GM19239 (cell line): Measurements from ENCODE around the gene RPS6KA1.
A peak's percentile ranks its signal among the peaks of the same experiment; 100 is the strongest.

Experiments used
- DNase-seq: peaks from one replicate; pipeline ENCODE4 v3.0.0; 2011; ENCODE audit warnings: low spot score; ENCODE audit not compliant: insufficient read length
- FAIRE-seq: peaks from 2 replicates; lab custom pipeline; 2011; peaks lifted over from hg19 to GRCh38; lab: Jason Lieb, UNC

RPS6KA1 gene

DNA sequence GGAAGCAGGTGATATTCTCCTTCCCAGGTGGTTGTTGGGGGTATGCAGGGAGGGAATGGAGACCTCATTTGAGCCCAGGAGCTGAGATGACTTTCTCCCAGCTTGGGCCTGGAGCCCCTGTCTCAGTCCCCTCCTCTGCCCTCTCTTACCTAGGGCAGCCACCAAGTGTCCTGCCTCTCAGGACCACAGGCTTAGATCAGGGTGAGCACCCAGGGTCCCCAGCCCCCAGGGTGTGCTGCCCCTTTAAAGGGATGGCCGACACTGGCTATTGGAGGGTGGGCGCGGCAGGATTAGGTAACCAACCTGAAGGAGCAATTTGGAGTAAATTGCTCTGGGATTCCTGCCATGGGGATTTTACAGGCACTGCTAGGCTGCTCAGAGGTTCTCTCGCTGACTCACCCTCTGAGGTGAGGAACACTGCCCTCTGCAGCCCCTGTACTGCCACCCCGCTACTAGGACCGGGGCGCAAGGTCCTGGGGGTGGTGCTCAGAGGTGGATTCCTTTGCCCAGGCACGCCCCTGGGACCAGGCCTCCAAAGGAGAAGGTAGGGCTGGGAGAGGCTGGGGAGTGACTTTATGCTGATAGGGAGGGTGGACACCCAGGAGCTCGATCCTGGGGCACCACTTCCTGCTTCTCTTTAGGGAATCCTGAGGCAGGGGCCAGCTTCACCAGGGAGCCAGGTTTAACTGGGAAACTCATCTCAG, 1.5 kb downstream of the RPS6KA1 start:
- DNase-seq, result no peak
- FAIRE-seq, result no peak

DNA sequence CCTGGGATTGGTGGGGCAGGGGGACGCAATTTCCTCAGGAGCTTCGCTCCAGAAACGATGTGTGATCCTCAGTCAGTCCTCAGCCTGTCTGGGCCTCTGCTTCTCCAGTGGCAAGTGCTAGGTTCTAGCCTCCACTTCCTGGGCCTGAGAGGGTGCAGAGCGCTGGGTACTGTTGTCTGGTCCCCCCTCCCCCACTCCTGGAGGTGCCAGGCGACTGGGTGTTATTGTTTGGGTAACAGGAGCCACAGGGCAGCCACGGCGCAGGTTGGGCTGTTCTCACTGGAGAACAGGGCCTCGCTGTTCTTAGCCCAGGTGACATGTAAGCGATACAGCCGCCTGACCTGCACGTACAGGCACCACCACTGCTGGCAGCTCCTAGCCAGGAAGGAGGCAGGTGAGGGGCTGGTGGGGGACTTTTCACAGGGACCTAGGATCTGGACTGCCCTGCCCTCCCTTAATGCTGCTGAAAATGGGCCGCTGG, 2.1 kb downstream of the RPS6KA1 start:
- FAIRE-seq, result no peak
- DNase-seq, result no peak

DNA sequence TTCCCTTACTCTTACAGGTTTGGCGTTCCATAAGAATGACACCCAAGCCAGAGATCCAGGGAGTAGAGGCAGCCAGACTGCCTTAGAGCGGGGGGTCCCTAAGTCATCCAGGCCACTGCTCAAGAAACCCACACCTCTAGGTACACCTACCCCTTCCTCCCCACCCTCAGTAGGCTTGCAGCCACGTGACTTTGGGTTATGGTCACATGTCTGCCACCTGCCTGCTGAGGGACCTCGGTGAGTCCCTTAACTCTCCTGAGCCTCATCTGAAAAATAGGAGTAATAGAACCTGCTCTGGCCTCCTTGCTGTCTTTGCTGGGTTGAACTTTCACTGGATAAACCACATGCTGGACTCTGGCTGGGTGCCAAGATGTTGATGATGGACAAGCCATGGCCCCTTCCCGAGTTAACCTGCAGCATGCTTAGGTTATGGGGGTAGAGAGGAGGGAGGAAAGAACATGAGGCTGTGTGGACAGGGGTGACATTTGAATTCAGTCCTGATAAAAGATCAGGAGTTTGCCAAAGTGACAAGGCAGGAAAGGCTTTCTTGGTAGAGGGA, 4.5 kb downstream of the RPS6KA1 start:
- DNase-seq (no peak), FAIRE-seq (no peak)

DNA sequence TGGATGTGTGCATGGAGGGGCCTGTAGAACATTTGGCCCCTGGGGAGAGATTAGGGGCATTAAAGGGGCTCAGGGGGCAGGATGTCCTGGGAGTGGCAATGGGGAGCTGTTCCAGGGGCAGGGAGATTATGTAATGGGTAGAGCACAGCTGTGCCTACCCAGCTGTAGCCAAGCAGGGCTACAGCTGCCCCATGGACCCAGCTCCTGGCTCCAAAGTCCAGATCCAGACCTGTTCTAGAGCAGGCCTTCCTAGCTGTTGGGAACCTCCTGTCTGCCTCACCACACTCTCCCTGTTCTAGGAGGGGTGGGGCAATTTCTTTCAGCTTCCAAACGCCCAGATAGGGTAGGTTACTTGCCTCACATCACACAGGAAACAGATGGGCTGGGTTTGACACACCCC, 5.6 kb downstream of the RPS6KA1 start:
- DNase-seq (no peak), FAIRE-seq (no peak)

DNA sequence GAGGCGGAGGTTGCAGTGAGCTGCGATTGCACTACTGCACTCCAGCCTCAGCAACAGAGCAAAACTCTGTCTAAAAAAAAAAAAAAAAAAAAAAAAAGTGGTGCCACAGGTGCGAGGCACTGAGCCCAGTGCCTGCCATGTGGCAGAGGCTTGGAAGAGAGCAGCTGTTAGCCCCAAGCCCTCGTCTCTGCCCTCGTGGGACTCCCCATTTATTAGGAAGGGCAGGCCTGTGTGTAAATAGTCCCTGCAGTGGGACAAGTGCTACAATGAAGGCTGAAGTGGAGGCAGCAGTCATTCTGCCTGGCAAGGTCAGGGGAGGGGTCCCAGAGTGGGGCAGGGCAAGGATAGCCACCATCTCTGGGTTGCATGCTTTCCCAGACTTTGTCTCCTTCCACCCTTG, 6.5 kb downstream of the RPS6KA1 start:
- DNase-seq, result no peak
- FAIRE-seq, result no peak

DNA sequence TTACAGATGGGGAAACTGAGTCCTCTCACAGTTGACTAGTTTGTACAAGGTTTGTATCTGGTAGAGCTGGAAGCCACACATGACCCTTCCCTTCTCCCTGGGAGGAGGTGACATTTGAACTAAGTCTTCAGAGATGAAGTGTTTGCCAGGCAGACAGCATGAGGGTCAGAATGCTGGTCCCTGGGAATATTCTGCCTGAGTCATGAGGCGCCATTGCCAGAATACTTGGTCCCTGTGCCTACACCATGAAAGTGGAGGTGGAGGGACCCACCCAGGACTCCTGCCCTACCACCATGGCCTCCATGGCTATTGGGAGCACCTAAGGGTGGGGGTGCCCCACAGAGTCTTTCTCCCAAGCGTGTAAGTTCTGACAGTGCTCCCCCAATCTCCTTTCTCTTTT, 7.0 kb downstream of the RPS6KA1 start:
- DNase-seq (no peak), FAIRE-seq (no peak)

DNA sequence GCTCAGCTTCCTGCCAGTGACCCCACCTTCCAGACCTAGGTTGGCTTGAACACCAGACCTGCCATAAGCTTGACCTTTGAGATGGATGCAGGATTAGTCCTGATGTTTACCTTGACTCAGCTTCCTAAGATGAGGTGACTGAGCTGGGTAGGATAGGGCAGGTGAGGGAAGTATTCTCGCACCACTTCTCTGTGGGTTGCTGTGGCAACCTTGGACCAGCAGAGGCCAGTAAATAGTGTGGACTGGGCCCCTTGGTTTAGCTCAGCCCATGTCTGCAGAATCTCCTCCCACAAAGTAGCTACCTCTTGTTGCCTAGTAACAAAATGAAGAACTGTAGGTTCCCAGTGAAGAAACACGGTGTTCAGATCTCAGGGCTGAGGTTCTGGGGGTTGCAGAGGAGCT, 8.4 kb downstream of the RPS6KA1 start:
- FAIRE-seq (peak; percentile 21), DNase-seq (no peak)

DNA sequence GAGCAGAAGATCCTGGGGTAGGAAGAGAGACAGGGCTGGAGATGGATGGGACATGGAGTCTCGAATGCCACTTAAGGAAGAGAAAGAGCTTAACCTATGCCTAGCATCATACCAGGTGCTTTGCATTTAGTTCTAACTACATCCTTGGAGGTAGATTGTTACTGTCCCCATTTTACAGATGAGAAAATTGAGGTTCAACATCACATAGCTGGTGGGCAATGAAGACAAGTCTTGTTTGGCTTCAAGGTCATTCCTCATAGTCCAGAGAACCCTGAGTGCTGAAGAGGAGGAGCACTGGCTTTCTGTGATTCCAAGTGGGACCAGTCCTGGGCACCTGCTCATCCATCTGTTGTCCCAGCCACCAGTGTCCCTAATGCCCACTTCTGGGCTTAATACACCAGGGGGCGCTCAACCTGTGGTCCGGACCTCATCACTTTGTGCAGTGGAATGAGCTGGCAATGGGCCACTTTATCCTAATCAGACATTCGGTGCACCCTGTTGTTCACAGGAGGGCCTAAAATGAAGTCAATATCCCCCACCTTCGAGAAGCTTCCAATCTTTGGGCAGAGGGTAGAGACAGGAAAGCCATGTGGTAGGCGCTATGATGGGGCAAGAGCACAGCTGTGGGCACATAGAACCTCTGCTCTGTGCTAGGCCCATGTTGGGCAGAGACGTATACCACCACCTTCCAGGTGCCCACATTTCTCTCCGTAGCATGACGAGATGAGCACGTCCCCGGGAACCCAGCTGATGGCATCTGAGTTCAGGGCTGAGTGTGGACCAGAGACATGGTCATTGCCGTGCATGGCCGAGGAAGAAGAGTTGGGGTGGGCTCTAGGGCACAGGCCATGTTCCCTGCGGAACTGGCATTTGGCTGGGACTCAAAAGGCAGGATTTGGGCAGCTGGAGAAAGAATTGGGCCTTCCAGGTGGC, 9.2 kb downstream of the RPS6KA1 start:
- DNase-seq (no peak), FAIRE-seq (no peak)

DNA sequence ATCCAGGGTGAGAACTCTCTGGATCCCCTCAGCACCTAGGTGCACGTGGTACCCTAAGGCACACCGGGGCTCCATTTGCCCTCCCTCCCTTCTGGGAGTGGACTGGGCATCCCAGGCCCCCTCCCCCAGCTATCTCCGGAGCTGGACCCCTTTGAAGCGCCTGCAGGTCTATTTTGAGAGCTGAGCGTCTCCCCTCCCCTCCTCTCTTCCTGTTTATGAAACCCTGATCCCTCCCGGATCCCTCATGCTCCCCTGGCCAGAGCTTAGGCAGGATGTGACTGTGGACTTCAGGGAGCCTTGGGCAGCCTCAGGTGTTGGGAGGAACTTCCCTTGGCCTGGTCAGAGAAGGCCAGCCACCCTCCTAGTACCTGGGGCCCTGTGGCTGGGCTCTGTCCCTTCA, 10.2 kb downstream of the RPS6KA1 start:
- FAIRE-seq (no peak), DNase-seq (no peak)

DNA sequence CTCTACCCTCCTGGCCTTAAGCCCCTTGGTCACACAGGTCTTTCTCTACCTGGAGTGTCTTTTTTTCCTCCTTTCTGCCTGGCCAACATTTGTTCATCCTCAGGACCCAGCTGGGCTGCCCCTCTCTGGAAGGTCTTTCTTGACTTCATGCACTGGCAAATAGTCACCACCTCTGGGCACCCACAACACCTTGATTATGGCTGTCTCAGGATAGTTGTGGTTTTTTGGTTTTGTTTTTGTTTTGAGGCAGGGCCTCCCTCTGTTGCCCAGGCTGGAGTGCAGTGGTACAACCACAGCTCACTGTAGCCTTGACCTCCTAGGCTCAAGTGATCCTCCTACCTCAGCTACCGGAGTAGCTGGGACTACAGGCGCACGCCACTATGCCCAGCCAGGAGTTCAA, 10.8 kb downstream of the RPS6KA1 start:
- no peak for DNase-seq
- no peak for FAIRE-seq

DNA sequence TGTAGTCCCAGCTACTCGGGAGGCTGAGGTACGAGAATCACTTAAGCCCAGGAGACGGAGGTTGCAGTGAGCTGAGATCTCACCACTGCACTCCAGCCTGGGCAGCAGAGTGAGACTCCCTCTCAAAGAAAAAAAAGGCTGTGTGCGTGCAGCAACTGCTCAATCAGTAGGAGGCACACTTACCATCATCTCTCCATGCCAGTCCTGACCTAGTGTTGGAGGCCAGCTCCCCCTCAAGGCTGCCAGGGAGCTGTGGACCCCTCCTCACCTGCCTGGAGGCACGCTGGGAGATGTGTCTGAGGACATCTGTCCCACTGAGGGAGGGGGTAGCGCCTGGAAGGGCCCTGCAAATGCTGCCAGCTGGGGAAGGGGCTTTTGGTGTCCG, 11.9 kb downstream of the RPS6KA1 start:
- no peak for FAIRE-seq
- DNase-seq, result no peak

DNA sequence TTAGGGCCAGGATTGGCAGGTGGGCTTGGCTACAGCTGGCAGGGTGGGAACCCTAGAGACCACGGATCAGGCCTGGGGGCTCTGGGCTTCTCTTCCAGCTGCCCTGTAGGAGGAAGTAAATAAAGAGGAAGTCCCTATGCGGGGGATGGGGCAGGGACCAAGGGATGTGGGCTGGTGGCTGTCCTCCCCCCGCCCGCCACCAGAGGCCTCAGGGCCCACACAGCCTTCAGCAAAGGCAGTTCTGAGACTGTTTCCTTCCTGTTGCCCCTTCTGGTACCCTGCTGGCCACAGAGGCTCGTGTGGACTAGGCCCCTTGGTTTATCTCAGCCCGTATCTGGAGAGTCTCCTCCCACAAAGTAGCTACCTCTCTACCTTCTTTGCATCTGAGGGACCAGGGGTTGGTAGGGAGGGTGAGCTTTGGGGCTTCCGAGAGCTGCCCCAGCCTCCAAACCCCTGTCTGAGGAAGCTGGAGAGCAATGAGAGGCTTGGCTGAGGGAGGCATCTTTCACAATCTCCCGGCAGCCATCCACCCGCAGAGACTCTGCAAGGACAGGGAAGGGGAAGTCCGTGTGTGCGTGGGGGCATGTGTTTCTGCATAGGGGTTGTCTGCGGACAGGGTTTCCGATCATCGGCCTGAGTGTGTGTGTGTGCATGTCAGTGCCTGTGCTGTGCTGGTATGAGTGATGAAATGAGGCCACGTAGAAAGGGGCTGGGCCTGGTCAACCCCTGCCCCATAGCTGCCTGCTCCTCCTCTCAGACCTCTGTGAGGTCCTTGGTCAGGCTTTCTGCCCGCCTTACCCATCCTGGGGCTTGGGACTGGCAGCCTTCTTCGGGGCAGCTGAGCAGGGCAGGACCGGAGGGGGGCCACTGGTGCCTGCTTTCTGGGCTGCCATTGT, 12.5 kb downstream of the RPS6KA1 start:
- DNase-seq (peak; percentile 75), FAIRE-seq (peak; percentile 100)

DNA sequence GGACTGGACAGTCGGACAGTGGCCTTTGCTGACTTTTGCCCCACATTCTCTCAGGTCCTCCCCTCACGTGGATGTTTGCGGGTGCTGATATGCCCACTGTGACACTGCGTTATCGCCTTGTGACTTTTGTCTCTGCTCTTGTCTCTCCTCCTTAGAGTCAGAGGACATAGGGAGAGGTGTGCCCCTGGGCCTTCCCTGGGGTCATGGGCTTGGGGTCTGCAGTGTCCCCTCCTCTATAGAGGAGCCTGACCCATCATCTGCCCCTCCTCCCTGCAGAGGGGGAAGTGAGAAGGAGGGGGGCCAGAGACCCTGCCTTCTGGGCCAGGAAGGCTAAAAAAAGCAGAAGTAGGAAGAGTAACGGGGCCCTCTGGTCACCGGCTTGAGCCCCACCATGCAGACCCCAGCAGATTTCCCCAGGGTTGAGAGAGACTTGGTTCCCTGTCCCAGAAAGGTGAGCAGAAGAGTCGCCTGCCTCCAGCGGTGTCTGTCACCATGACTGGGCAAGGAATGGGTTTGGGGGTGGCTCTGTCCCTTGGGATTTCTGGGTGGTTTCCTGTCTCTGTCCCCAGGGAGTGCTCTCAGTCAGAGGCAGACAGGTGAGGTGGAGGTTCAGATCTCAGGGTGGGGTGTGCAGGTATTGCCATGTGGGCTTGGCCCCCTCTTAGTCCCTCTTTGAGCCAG, 13.3 kb downstream of the RPS6KA1 start:
- DNase-seq (no peak), FAIRE-seq (peak; percentile 88)

DNA sequence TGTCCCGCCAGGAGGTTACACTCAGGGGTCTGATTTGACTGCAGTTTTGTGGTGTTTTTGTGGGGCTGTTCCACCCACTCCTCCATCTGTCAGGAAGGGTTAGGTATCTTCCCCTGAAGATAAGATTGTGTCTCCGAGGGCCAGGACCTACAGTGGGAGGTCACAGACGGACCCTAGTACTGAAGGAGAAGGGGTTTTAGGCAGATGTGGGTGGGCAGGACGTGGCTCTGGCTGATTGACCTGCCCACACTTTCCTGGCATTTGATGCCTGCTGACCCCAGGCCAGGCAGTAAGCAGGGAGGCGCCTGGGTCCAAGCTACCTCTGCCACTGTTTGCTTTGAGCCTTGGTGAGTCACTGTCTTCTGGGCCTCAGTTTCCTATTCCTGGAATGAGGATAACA, 13.9 kb downstream of the RPS6KA1 start:
- DNase-seq (no peak), FAIRE-seq (no peak)

DNA sequence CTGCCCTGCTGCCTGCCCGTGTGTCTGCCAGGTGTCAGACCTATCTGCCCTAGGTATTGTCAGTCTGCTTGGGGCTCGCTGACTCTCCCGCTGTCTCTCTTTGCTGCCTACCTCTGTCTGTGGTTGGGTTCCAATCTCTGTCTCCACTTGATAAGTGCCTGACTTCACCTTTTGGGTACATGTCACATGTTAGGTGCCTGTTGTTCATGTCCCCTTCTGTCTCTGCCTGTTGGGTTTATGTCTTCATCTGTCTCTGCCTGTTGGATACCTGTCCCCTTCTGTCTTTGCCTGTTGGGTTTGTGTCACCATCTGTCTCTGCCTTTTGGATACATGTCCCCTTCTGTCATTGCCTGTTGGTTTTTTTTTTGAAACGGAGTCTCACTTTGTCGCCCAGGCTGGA, 14.6 kb downstream of the RPS6KA1 start:
- no peak for DNase-seq
- peak; percentile 40 for FAIRE-seq

DNA sequence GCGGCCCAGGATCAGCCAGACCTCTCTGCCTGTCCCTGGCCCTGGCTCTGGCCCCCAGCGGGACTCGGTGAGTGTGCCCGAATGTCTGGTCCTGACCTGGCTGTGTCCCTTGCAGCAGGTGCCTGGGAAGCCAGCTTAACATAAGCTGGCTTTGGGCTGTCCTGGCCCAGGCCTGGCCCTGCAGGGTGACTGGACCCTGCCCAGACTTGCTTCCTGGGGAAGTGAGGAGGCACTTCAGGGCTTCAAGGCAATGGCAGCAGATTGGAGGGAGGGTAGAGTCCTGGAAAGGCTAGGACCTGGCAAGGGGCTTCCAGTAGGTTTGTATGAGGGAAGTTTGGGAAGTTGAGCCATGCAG, 16.4 kb downstream of the RPS6KA1 start:
- FAIRE-seq, result peak; percentile 42

DNA sequence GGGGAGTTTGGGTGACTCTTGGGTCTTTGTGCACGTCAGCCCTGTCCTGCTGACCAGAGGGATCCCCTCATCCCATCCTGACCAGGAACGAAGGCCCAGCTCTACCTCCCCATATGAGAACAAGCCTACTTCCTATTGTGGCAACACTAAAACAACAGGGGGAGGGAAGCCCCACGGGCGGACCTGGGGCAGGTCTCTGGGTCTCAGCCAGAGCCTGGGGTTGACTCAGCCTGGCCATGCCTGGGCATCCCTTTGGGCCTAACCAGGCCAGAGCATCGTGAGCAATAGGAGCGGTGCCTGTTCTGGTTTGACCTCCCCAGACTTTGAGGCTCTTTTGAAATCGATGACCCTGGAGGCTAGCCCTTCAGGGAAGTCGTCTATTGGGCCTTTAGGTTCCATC, 16.8 kb downstream of the RPS6KA1 start:
- DNase-seq (no peak), FAIRE-seq (no peak)

More for the DNA sequence above, 16.4 kb downstream of the RPS6KA1 start:
- no peak for DNase-seq

DNA sequence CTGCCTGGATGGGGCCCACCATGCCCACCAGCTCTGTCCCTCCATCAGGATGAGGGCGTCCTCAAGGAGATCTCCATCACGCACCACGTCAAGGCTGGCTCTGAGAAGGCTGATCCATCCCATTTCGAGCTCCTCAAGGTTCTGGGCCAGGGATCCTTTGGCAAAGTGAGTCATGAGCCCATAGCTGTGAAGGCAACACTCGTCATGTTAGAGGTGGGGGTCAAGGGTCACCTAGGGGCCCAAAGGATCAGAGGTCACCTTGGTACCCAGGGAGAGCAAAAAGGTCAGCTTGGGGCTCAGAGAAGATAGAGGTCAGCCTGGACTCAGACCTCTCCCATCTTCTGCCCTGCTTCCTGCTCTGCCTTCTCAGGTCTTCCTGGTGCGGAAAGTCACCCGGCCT, 17.3 kb downstream of the RPS6KA1 start:
- no peak for FAIRE-seq
- no peak for DNase-seq

DNA sequence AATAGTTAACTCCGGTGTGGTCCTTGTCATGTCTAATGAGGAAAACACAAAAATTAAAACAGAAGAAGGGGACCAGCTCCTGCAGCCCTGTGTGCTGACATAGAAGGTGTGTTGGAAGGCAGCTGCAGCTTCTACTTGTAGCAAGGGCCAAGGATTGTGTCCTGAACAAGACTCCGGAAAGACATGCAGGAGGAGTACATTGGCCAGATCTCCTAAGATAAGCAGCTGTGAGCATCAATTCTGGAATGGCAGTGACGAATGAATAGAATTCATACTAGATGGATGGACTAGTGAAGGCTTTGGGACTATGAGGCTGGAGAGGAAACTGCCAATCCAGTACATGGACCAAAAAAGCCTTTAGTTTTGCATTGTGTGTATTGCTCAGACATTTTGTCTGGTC, 19.3 kb downstream of the RPS6KA1 start:
- DNase-seq (no peak), FAIRE-seq (no peak)

DNA sequence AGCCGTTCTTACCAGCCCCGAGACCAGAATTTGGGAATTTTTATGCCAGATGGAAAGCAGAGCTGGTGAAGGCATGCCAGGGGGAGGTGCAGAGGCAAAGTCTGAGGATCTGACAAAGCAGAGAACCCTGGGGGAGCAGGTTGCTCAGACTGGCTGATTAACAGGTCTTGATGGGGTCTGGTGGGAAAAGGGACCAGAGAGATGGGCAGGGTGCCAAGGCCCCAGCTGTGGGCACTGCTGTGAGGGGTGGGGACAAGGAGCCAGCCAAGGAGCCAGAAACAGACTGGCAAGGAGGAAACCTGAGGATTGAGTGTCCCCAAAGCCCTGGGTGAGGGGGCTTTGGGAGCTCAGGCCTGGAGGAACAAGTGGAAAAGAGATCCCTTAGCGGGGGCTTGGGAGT, 21.4 kb downstream of the RPS6KA1 start:
- FAIRE-seq, result no peak
- no peak for DNase-seq
